Pancreas (tissue), 10 donors: ENCODE results near the gene MACROD2. TPM values are rescaled to one million over a fixed set of nuclear protein-coding genes. Genes with fewer than 3 reads are reported as not detected.

Experiments
- ATAC-seq, 4 donors: fragments of 200-7000 bp; cut with Tn5 transposase; one replicate each; pipeline versions ENCODE4 v1.8.0 to v1.9.1; 2020; ENCODE audit warnings: mild to moderate bottlenecking in 4 of 4, moderate library complexity in 4 of 4
- DNase-seq, 6 donors: peaks; one replicate each; pipeline ENCODE4 v3.0.0-alpha.2; 2020
- FAIRE-seq: peaks from 2 replicates; lab custom pipeline; 2012; peaks lifted over from hg19 to GRCh38; lab: Jason Lieb, UNC
- H3K27ac ChIP-seq, 4 donors: fragments of 200-600 bp; sonication (generic); 1 replicate in 3 of 4; 2 replicates in 1 of 4; pipeline versions ENCODE4 v1.5.0 to v1.8.0; 2020
- H3K27me3 ChIP-seq, 4 donors: fragments of 200-600 bp; one replicate each; pipeline ENCODE4 v1.8.0; 2021
- H3K36me3 ChIP-seq, 3 donors: fragments of 200-600 bp; sonication (generic) in 1 of 3; one replicate each; pipeline versions ENCODE4 v1.5.0 to v1.8.0; 2020 to 2021
- H3K4me1 ChIP-seq, 3 donors: fragments of 200-600 bp; one replicate each; pipeline ENCODE4 v1.8.0; 2021
- H3K4me3 ChIP-seq, 4 donors: fragments of 200-600 bp; sonication (generic) in 2 of 4; one replicate each; pipeline versions ENCODE4 v1.5.0 to v1.8.0; 2020 to 2021
- H3K9me3 ChIP-seq, 4 donors: fragments of 200-600 bp; one replicate each; pipeline ENCODE4 v1.8.0; 2021
- WGBS, 2 donors: extraction: QIAGEN DNeasy Blood & Tissue Kit; methylation state at CpG; one replicate each; pipeline ENCODE4 v1.1.7; 2013; 5-methylcytosine and 5-hydroxymethylcytosine counted together
- intact Hi-C, 3 donors: fragments of 100-400 bp; cut with DNase I; formaldehyde crosslinking; loops; one replicate each; pipeline versions ENCODE4 v1.11.1 to v1.14.2; 2022
- polyA plus RNA-seq, 2 donors: library from polyadenylated mRNA; stranded (reverse); fragments of 200-250 nt; gene quantifications; one replicate each; pipeline ENCODE4 v1.2.3, GENCODE V29; 2013
- total RNA-seq, 6 donors: library from RNA; stranded (reverse); fragmentation: NEBNext Ultra II Directional in 4 of 6; extraction: Animal tissue kit (Norgen Biotek cat#: 25700) in 4 of 6; gene quantifications; one replicate each; pipeline versions ENCODE4 v1.2.1 to v1.2.4, GENCODE V29; 2021 to 2023
- TF ChIP-seq, protein P1 (sequence below), 4 donors: fragments of 200-600 bp; sonication (generic) in 3 of 4; IDR thresholded peaks; one replicate each; pipeline versions ENCODE4 v1.5.0 to v1.8.0; 2021; ENCODE audit warnings: antibody characterized with exemption in 4 of 4
- donor health status: healthy with polysubstance abuse.
- donor health status: DM: no; HTN: no; CAD: no; lungs with moderate emphysema.
- donor health status: DM: no; HTN: no; CAD: no.
- donor health status: control.
- donor health status: control.
- donor health status: Bipolar disorder and iron deficiency.
- donor health status: DM: yes; HTN: yes; CAD: no.
- donor health status: DM: no; HTN: no; CAD: no.
- donor health status: DM: no; HTN: no; CAD: no.
- donor health status: DM: yes; HTN: yes; CAD: no.

MACROD2 gene
- total and polyA plus RNA-seq, 8 donors, result 1.7 to 4.9 (median 2.7) TPM

DNA sequence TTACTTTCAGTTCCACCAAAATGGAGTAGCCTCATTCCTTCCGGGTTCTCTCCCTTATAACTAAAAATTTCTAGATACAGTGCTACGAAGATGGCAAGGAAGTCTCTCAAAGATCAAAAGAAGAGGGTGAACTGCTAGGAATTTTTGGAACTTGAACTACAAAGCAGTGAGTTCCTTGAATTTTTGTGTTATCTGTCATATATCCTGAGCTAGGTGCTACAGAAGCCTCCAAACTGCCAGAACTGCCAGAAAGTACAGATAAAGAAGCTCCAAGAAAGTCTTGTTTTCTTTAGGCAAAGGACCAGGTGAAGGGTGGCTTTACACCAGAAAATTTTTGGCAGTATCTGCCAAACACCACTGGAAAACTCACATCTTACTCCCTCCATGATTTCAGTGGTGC is 560.9 kb downstream of the MACROD2 start:
- no peaks in the 10 kb centered on the region for H3K4me1 ChIP-seq
- ATAC-seq (no peak), FAIRE-seq (no peak), DNase-seq (no peak)
- H3K27me3 ChIP-seq, result no peaks in the 10 kb centered on the region
- WGBS, 2 donors, result 92 to 96% methylated on average over 2 of the region's 2 CpGs
- no peaks in the 10 kb centered on the region for H3K36me3 ChIP-seq
- H3K4me3 ChIP-seq, result no peak overlapping the region
- H3K9me3 ChIP-seq, result no peaks in the 10 kb centered on the region
- TF ChIP-seq, protein P1, sequence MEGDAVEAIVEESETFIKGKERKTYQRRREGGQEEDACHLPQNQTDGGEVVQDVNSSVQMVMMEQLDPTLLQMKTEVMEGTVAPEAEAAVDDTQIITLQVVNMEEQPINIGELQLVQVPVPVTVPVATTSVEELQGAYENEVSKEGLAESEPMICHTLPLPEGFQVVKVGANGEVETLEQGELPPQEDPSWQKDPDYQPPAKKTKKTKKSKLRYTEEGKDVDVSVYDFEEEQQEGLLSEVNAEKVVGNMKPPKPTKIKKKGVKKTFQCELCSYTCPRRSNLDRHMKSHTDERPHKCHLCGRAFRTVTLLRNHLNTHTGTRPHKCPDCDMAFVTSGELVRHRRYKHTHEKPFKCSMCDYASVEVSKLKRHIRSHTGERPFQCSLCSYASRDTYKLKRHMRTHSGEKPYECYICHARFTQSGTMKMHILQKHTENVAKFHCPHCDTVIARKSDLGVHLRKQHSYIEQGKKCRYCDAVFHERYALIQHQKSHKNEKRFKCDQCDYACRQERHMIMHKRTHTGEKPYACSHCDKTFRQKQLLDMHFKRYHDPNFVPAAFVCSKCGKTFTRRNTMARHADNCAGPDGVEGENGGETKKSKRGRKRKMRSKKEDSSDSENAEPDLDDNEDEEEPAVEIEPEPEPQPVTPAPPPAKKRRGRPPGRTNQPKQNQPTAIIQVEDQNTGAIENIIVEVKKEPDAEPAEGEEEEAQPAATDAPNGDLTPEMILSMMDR (IDR thresholded peaks at IDR 0.05), result no peak
- H3K27ac ChIP-seq, result no peak overlapping the region
- intact Hi-C loops, result no loop called here

GRCh38 chr20:14559612-14560011 is 564.3 kb downstream of the MACROD2 start:
- no peaks in the 10 kb centered on the region for H3K4me1 ChIP-seq
- H3K9me3 ChIP-seq, result no peaks in the 10 kb centered on the region
- H3K27ac ChIP-seq, result no peak overlapping the region
- no peaks in the 10 kb centered on the region for H3K36me3 ChIP-seq
- no peak overlapping the region for H3K4me3 ChIP-seq
- intact Hi-C loops, result no loop called here
- H3K27me3 ChIP-seq, result no peaks in the 10 kb centered on the region
- DNase-seq (no peak), ATAC-seq (no peak), FAIRE-seq (no peak)
- TF ChIP-seq, protein P1 (IDR thresholded peaks at IDR 0.05), result no peak
- 80 to 85% methylated on average over 1 of the region's 1 CpG for WGBS, 2 donors

GRCh38 chr20:14561741-14562221 is 566.5 kb downstream of the MACROD2 start:
- H3K9me3 ChIP-seq, result no peaks in the 10 kb centered on the region
- no peaks in the 10 kb centered on the region for H3K4me1 ChIP-seq
- TF ChIP-seq, protein P1 (IDR thresholded peaks at IDR 0.05), result no peak
- no peak for FAIRE-seq
- H3K27me3 ChIP-seq, result no peaks in the 10 kb centered on the region
- intact Hi-C loops, result no loop called here
- H3K4me3 ChIP-seq, result no peak overlapping the region
- no peak for ATAC-seq
- H3K27ac ChIP-seq, result no peak overlapping the region
- no peaks in the 10 kb centered on the region for H3K36me3 ChIP-seq
- DNase-seq, result no peak
- WGBS, 2 donors, result 73 to 82% methylated on average over 6 of the region's 6 CpGs

DNA sequence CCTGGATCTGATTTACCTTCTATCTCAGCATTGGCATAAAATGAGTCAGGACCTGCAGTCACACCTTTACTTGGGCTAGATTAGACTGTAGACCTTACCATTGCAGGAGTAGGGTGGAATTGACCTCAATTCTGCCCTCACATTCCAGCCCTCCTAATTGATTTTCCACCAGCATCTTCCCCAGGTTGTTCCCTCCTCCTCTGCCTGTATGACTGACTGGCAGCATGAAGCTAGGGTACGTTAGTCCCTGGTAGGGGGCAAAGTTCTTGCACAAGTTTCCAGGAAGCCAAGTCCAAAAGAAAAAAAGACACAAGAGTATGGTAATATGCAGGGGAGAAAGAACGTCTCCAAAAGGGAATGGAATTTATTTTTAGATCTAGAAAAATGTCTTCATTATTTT is 567.7 kb downstream of the MACROD2 start:
- no peak for DNase-seq

DNA sequence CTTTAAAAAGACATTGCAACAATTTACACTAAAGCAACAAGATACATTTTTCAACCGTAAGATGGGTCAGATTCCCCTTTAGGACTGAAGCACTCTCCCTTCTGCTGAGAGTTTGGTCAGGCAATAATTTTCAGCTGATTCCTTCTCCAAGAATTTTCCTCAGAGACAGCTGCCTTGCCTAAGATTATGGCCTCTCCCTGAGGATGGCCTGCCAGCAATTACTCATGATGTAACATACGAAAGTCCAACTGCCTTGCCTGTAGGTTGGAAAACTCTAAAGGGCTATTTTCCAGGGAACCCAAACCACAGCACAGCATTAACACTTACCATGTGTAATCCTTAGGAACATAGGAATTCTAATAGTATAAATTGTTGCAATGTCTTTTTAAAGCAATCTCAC is 571.2 kb downstream of the MACROD2 start:
- WGBS, 2 donors, result 87% methylated on average over 2 of the region's 2 CpGs
- TF ChIP-seq, protein P1 (IDR thresholded peaks at IDR 0.05), result no peak

More for the DNA sequence above, 567.7 kb downstream of the MACROD2 start:
- intact Hi-C loops, result no loop called here
- Histone ChIP-seq H3K9me3 (no peaks in the 10 kb centered on the region), H3K27ac (no peak overlapping the region), H3K4me3 (no peak overlapping the region), H3K36me3 (no peaks in the 10 kb centered on the region), H3K4me1 (no peaks in the 10 kb centered on the region), H3K27me3 (no peaks in the 10 kb centered on the region)
- TF ChIP-seq, protein P1 (IDR thresholded peaks at IDR 0.05), result no peak
- 57 to 67% methylated on average over 2 of the region's 2 CpGs for WGBS, 2 donors
- no peak for FAIRE-seq
- no peak for ATAC-seq

More for the DNA sequence above, 571.2 kb downstream of the MACROD2 start:
- Histone ChIP-seq H3K4me1 (no peaks in the 10 kb centered on the region), H3K4me3 (no peak overlapping the region), H3K27me3 (no peaks in the 10 kb centered on the region), H3K9me3 (no peaks in the 10 kb centered on the region), H3K36me3 (no peaks in the 10 kb centered on the region), H3K27ac (no peak overlapping the region)
- no peak for FAIRE-seq
- intact Hi-C loops, result no loop called here
- DNase-seq, result no peak
- ATAC-seq, result peak in 2 of 4 donors; percentile 22 to 23
